ENCODE measurements around the gene CCDC12. TPM values are rescaled to one million over a fixed set of nuclear protein-coding genes. Genes with fewer than 3 reads are reported as not detected.

Gene CCDC12
- polyA plus RNA-seq, 1 of the 3 experiments (the other 2 are of a cell fraction) = 105 TPM

- peaks cover 22% of the 10 kb centered on the region for H3K27me3 ChIP-seq (ENCODE audit: insufficient read depth)
- no peak for TF ChIP-seq CTCF (IDR thresholded peaks at IDR 0.05)
- H3K36me3 ChIP-seq (replicated peaks in 1 of 2; ENCODE audit: control insufficient read depth in 1 of 2, insufficient read depth in 2 of 2, low read length in 1 of 2) = no peaks in the 10 kb centered on the region
- no peak overlapping the region for H3K27ac ChIP-seq (ENCODE audit: low read depth in 2 of 2, low read length in 1 of 2)
- H3K9me3 ChIP-seq = no peaks in the 10 kb centered on the region
- H3K4me1 ChIP-seq (ENCODE audit: control insufficient read depth in 1 of 2, insufficient read depth in 2 of 2, low read depth in 1 of 2, low read length in 1 of 2) = peaks cover 0 to 20% of the 10 kb centered on the region in 2 experiments; a peak in 1 of 4 replicates
- H2AFZ ChIP-seq (ENCODE audit: low read depth) = no peak overlapping the region
- ChIA-PET POLR2A (interaction anchor here (1.8 kb wide), 1 partner anchor 35 kb away, joined by 6 read pairs; no protein-coding TSS in a partner anchor), CTCF (interaction anchor here (0.7 to 31.0 kb wide), 7 partner anchors 7 to 393 kb away, joined by 3 to 480 read pairs (median 6); partner anchors contain the start of gene PTH1R)
- no peak overlapping the region for H3K4me2 ChIP-seq
- H4K20me1 ChIP-seq (ENCODE audit: insufficient read depth) = no peaks in the 10 kb centered on the region
- WGBS (ENCODE audit: low lambda C conversion rate) = 59% methylated on average over 22 of the region's 29 CpGs
- no peak overlapping the region for H3K9ac ChIP-seq
- no peak for DNase-seq
- no peak overlapping the region for H3K4me3 ChIP-seq (ENCODE audit: low read depth in 2 of 2, low read length in 1 of 2)
- H3K79me2 ChIP-seq (ENCODE audit: insufficient read depth) = no peaks in the 10 kb centered on the region
- no peaks in the 10 kb centered on the region for H3K9me2 ChIP-seq
- no peaks in the 10 kb centered on the region for H3F3A ChIP-seq (replicated peaks; ENCODE audit: insufficient read depth)
Measured at GRCh38 chr3:46880884-46881595, 95.5 kb downstream of the CCDC12 start.

GRCh38 chr3:46878781-46879436, 97.6 kb downstream of the CCDC12 start:
- Histone ChIP-seq H3K4me2 (no peak overlapping the region), H3K79me2 (ENCODE audit: insufficient read depth) (no peaks in the 10 kb centered on the region), H3K27ac (ENCODE audit: low read depth in 2 of 2, low read length in 1 of 2) (no peak overlapping the region)

More at GRCh38 chr3:46878781-46879436, 97.6 kb downstream of the CCDC12 start:
- Histone ChIP-seq H3K36me3 (replicated peaks in 1 of 2; ENCODE audit: control insufficient read depth in 1 of 2, insufficient read depth in 2 of 2, low read length in 1 of 2) (no peaks in the 10 kb centered on the region), H3K9me3 (no peaks in the 10 kb centered on the region), H3K9ac (no peak overlapping the region), H3K9me2 (no peaks in the 10 kb centered on the region), H3F3A (replicated peaks; ENCODE audit: insufficient read depth) (no peaks in the 10 kb centered on the region), H2AFZ (ENCODE audit: low read depth) (no peak overlapping the region), H4K20me1 (ENCODE audit: insufficient read depth) (no peaks in the 10 kb centered on the region), H3K4me1 (ENCODE audit: control insufficient read depth in 1 of 2, insufficient read depth in 2 of 2, low read depth in 1 of 2, low read length in 1 of 2) (peaks cover 0 to 20% of the 10 kb centered on the region in 2 experiments; a peak in 1 of 4 replicates), H3K27me3 (ENCODE audit: insufficient read depth) (peaks cover 19% of the 10 kb centered on the region), H3K4me3 (ENCODE audit: low read depth in 2 of 2, low read length in 1 of 2) (no peak overlapping the region)
- ChIA-PET CTCF (interaction anchor here (0.6 to 31.0 kb wide), 8 partner anchors 5 to 280 kb away, joined by 3 to 480 read pairs (median 10); partner anchors contain the start of gene PTH1R), POLR2A (interaction anchor here (0.8 kb wide), 1 partner anchor 33 kb away, joined by 3 read pairs; no protein-coding TSS in a partner anchor)
- DNase-seq = peak; percentile 81
- 63% methylated on average over 1 of the region's 2 CpGs for WGBS (ENCODE audit: low lambda C conversion rate)
- TF ChIP-seq RCOR1 (IDR thresholded peaks at IDR 0.05; ENCODE audit: low read length) (peak; percentile 39; the same call in 1 of the 2 replicates), GABPA (IDR thresholded peaks at IDR 0.05; ENCODE audit: low read depth) (no peak), TCF12 (IDR thresholded peaks at IDR 0.05) (no peak), EP300 (IDR thresholded peaks at IDR 0.05; ENCODE audit: borderline replicate concordance in 1 of 2, low read depth in 1 of 2, low read length in 1 of 2) (peak in 1 of 2 experiments; percentile 48; a peak in 1 of 4 replicates), RFX5 (IDR thresholded peaks at IDR 0.05; ENCODE audit: low read length) (no peak), SMC3 (IDR thresholded peaks at IDR 0.05; ENCODE audit: low read depth, low read length) (no peak), JUND (IDR thresholded peaks at IDR 0.05) (no peak), USF1 (IDR thresholded peaks at IDR 0.05; ENCODE audit: borderline replicate concordance, low read depth) (no peak), CHD2 (IDR thresholded peaks at IDR 0.05; ENCODE audit: low read length, partially characterized antibody) (peak; percentile 20), MAX (IDR thresholded peaks at IDR 0.05; ENCODE audit: low read depth) (no peak), GATA2 (CRISPR knock-in tag; IDR thresholded peaks at IDR 0.05) (no peak), SIN3A (IDR thresholded peaks at IDR 0.05; ENCODE audit: borderline replicate concordance, low read depth, low read length) (no peak), USF2 (IDR thresholded peaks at IDR 0.05; ENCODE audit: borderline replicate concordance, low read depth, low read length) (no peak), MXI1 (IDR thresholded peaks at IDR 0.05; ENCODE audit: low read depth, low read length) (no peak), MEF2A (IDR thresholded peaks at IDR 0.05; ENCODE audit: borderline replicate concordance, low read depth) (no peak), FOXM1 (IDR thresholded peaks at IDR 0.05; ENCODE audit: low read depth) (no peak)

Measured in SK-N-SH (cell line).